NCI-H1417 treated with DMSO at 0.1 percent for 48 hours (cell line): ENCODE data around the gene IPPK.
"Not testable (repeated sequence)": the region's sequence is repeated elsewhere in the genome, so short reads cannot be mapped to it uniquely, and the experiment has no call there.

Experiments
- DNase-seq: peaks from one replicate; lab custom pipeline; 2025; lab: John Stamatoyannopoulos, UW

The IPPK gene

DNA sequence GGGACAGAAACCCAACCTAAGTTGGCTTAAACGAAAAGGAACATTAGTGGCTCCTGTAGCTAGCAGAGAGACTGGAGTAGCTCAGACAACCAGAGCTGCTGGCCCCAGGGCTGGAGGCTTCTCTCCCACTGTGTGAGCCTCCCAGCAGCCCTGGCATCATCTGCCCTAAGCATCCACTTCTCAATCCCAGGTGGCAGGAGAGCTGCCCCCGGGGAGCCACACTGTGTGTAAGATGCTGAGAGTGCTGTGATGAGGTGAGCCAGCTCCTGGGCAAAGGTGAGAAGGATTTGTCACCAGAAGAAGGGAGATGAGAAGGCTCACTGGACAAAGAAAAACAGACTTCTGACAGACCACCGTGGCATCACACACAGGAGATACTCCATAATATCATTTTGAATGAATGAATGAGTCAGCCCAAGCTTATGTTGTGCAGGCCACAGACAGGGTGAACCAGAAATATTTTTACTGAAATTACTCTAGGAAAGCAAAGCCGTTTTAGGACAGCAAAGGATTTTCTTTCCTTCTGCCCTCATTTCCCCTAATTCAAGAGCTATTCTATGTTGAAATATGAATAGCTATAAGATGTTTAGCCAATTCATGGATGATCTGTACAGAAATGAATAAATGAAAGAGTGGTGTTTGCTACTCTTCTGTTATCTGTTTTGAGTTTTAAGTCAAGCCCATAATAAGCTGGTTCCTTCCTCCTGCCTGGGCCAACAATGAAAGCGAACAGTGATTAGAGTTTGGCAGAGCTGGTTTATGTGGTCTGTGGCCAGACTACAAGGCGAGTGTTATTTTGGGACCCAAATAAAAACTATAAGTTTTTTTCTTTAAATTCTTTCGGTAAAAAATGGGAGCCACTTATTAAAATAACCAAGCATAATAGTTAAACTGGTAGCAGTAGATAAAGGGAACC is 76.7 kb downstream of the IPPK start:
- no peak for DNase-seq

DNA sequence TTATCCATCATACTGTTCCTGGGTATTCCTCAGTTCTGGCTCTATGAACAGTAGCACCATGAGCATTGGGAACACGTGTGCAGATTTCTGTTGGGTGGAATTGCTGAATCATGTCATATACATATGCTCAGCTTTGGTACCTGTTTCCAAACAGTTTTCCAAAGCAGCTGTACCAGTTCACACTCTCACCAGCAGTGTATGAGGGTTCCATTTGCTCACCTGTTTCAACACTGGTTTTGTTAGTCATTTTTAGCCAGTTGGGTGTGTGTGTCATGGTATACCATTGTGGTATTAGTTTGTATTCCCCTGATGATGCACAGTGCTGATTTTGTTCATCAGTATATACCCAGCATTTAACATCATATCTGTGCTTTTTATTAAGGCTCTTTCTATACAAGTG is 77.4 kb downstream of the IPPK start:
- DNase-seq: no peak

DNA sequence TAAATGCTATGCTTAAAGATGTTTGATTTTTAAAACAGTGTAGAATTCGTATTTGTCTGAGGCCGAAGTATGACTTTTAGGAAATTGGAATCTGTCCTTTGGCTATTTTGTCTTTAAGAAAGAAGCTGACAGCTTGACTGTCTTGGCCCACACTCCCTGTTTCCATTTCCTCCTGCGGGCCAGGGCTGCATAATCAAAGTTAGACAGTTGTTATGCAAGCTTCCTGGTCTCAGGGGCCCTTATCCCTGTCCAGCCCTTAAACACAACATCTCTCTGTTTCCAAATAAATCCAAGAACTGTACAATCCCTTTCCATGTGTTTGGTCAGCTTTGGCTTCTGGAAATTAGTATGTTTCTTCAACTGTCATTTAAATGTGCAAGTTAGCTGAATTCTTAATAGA is 79.6 kb downstream of the IPPK start:
- DNase-seq: no peak

DNA sequence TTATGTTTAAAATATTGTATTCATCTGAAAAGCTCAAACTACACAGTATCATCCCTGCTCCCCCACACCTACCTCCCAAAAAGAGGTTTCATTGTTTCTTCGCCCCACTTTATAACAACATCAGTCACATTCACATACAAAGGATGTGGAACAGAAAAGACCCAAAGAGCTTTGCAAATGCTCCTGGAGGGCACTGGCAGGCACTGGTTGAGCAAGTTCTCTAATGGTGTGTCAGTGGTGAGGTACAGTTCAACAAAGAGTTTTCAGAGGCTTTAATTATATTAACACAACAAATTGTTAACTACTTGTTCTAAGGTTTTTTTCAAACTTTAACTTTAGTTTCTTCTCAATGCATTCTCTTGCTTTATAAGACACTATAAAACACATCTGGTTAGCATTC is 80.0 kb downstream of the IPPK start:
- no peak for DNase-seq

DNA sequence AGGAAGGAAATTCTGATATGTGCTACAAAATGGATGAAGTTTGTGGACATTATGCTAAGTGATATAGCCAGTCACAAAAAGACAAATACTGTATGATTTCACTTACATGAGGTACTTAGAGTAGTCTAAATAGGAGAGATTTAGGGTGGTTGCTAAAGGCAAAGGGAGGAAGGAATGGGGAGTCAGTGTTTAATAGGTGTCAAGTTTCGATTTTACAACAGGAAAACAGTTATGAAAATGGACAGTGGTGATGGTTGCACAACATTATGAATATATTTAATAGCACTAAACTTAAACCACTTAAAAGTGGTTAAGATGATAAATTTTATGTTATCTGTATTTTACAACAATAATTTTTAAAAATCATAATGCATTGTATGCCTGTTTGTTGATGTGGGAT is 93.8 kb downstream of the IPPK start:
- no peak for DNase-seq

DNA sequence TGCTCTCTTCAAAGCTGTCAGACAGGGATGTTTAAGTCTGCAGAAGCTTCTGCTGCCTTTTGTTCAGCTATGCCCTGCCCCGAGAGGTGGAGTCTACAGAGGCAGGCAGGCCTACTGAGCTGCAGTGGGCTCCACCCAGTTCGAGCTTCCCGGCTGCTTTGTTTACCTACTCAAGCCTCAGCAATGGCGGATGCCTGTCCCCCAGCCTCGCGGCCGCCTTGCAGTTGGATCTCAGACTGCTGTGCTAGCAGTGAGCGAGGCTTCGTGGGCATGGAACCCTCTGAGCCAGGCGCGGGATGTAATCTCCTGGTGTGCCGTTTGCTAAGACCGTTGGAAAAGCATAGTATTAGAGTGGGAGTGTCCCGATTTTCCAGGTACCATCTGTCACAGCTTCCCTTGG is 96.3 kb downstream of the IPPK start:
- DNase-seq: not testable (repeated sequence)

DNA sequence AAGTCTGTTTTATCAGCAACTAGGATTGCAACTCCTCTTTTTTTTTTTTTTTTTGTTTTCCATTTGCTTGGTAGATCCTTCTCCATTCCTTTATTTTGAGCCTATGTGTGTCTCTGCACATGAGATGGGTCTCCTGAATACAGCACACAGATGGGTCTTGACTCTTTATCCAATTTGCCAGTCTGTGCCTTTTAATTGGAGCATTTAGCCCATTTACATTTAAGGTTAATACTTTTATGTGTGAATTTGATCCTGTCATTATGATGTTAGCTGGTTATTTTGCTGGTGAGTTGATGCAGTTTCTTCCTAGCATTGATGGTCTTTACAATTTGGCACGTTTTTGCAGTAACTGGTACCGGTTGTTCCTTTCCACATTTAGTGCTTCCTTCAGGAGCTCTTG is 98.1 kb downstream of the IPPK start:
- not testable (repeated sequence) for DNase-seq

DNA sequence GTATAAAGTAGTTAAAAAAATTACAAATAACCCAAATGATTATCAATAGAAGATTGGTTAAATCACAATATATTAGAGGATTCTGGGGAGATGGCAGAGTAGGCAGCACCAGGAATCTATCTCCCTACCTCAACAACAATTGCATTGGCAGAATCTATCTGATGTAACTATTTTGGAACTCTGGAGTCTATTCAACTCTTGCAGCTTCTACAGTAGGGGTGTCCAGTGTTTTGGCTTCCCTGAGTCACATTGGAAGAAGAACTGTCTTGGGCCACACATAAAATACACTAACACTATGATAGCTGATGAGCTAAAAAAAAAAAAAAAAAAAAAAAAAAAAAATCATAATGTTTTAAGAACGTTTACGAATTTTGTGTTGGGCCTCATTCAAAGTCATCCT is 104.9 kb downstream of the IPPK start:
- DNase-seq: no peak

DNA sequence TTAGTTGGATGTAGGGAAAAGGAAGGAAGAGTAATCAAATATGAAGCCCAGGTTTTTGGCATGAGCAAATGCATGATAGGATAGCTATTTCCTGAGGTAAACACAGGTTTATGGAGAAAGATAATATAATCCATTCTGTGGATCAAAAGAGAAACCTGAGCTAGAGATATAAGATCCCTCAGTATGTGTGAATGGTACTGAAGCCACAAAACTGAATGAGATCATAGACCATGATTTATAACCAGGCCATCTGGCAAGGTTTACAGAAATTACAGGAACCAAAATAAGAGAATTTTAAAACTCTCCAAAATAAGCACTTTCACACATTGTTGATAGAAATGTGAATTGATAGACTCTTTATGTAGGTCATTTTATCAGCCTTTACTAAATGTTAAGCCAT is 105.4 kb downstream of the IPPK start:
- no peak for DNase-seq
